SK-N-SH treated with all-trans-retinoic acid at 6 μM for 48 hours (cell line): Measurements from ENCODE around the gene TWIST2.

Experiments
- ARNTL ChIP-seq: fragments of 450-650 bp; formaldehyde crosslinking; IDR thresholded peaks from 2 replicates; pipeline ENCODE4 v1.5.0; 2020; ENCODE audit warnings: low read depth, mild to moderate bottlenecking, moderate library complexity, borderline replicate concordance
- BACH2 ChIP-seq: fragments of 250-450 bp; sonication (Bioruptor Pico); IDR thresholded peaks from 2 replicates; pipeline ENCODE4 v1.9.0; 2021; ENCODE audit warnings: mild to moderate bottlenecking, borderline replicate concordance
- CREB5 ChIP-seq: fragments of 250-450 bp; sonication (Bioruptor Pico); IDR thresholded peaks from 2 replicates; pipeline ENCODE4 v1.5.1; 2020; ENCODE audit warnings: low read depth, mild to moderate bottlenecking, moderate library complexity
- CSDC2 ChIP-seq: fragments of 250-450 bp; sonication (Bioruptor Pico); IDR thresholded peaks from 2 replicates; pipeline ENCODE4 v1.5.0; 2020; ENCODE audit warnings: mild to moderate bottlenecking, moderate library complexity
- ESRRG ChIP-seq: fragments of 250-450 bp; sonication (Bioruptor Pico); IDR thresholded peaks from 2 replicates; pipeline ENCODE4 v1.6.1; 2021; ENCODE audit warnings: mild to moderate bottlenecking
- PATZ1 ChIP-seq: fragments of 250-450 bp; sonication (Bioruptor Pico); IDR thresholded peaks from 2 replicates; pipeline ENCODE4 v1.8.0; 2020; ENCODE audit warnings: mild to moderate bottlenecking, moderate library complexity, borderline replicate concordance
- SNAI2 ChIP-seq: fragments of 250-450 bp; sonication (Bioruptor Pico); IDR thresholded peaks from 2 replicates; pipeline ENCODE4 v1.5.0; 2020; ENCODE audit warnings: mild to moderate bottlenecking, moderate library complexity
- TCF4 ChIP-seq: fragments of 250-450 bp; sonication (Bioruptor Pico); IDR thresholded peaks from 2 replicates; pipeline ENCODE4 v1.8.0; 2021; ENCODE audit warnings: mild to moderate bottlenecking, moderate library complexity, borderline replicate concordance
- TOX ChIP-seq: fragments of 250-450 bp; sonication (Bioruptor Pico); IDR thresholded peaks from 2 replicates; pipeline ENCODE4 v1.8.0; 2021; ENCODE audit warnings: mild to moderate bottlenecking, moderate library complexity, borderline replicate concordance
- TSHZ2 ChIP-seq: fragments of 250-450 bp; sonication (Bioruptor Pico); IDR thresholded peaks from 2 replicates; pipeline ENCODE4 v1.5.0; 2020; ENCODE audit warnings: mild to moderate bottlenecking, moderate library complexity
- ZC3H10 ChIP-seq: fragments of 250-450 bp; sonication (Bioruptor Pico); IDR thresholded peaks from 2 replicates; pipeline ENCODE4 v1.5.1; 2021; ENCODE audit warnings: mild to moderate bottlenecking, moderate library complexity
- ZFP3 ChIP-seq: fragments of 250-450 bp; sonication (Bioruptor Pico); IDR thresholded peaks from 2 replicates; pipeline ENCODE4 v1.5.0; 2020; ENCODE audit warnings: mild to moderate bottlenecking, moderate library complexity
- ZFP30 ChIP-seq: fragments of 450-650 bp; formaldehyde crosslinking; IDR thresholded peaks from 2 replicates; pipeline ENCODE4 v1.5.0; 2022; ENCODE audit warnings: mild to moderate bottlenecking, moderate library complexity
- ZNF8 ChIP-seq: fragments of 450-650 bp; formaldehyde crosslinking; IDR thresholded peaks from 2 replicates; pipeline ENCODE4 v1.5.0; 2020; ENCODE audit warnings: mild to moderate bottlenecking, moderate library complexity

- TF ChIP-seq CSDC2 = no peak
- no peak for TF ChIP-seq TCF4 (CRISPR knock-in tag)
- TF ChIP-seq ZC3H10 (CRISPR knock-in tag) = no peak
- TF ChIP-seq ESRRG (CRISPR knock-in tag) = no peak
- TF ChIP-seq ZFP3 (CRISPR knock-in tag) = no peak
- no peak for TF ChIP-seq SNAI2 (CRISPR knock-in tag)
- no peak for TF ChIP-seq ZFP30 (CRISPR knock-in tag)
- no peak for TF ChIP-seq PATZ1
- no peak for TF ChIP-seq TSHZ2 (CRISPR knock-in tag)
- no peak for TF ChIP-seq TOX (CRISPR knock-in tag)
- TF ChIP-seq CREB5 (CRISPR knock-in tag) = no peak
- no peak for TF ChIP-seq ZNF8
- TF ChIP-seq ARNTL = no peak
- TF ChIP-seq BACH2 (CRISPR knock-in tag) = no peak
Measured at GRCh38 chr2:238853218-238853617, 5.3 kb downstream of the TWIST2 start.
